Measurements from ENCODE around the gene YKT6.
"Not testable (repeated sequence)": the region's sequence is repeated elsewhere in the genome, so short reads cannot be mapped to it uniquely, and the experiment has no call there.

The YKT6 gene

DNA sequence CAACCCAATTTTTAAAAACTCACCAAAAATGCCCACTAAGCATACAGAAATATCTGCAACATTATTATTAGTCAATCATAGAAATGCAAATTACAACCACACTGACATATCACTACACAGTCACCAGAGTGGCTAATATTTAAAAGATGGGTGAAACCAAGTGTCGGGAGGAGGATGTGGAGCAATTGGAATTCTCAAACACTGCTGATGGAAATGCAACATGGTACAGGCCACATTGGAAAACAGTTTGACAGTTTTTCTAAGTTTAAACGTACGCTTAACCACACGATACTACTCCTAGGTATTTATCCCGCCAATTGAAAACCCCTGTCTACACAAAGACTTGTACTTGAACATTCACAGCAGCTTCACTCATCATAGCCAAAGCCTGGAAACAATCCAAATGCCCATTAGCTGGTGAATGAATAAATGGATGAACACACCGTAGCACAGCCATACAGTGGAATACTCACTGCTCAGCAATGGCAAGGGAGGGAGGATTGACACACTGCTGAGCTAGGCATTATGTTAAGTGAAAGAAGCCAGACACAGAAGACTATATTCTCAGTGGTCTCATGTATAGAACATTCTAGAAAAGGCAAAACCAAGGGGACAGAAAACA is 27.9 kb upstream of the YKT6 start:
- no peak for DNase-seq (ENCODE audit: low spot score)

DNA sequence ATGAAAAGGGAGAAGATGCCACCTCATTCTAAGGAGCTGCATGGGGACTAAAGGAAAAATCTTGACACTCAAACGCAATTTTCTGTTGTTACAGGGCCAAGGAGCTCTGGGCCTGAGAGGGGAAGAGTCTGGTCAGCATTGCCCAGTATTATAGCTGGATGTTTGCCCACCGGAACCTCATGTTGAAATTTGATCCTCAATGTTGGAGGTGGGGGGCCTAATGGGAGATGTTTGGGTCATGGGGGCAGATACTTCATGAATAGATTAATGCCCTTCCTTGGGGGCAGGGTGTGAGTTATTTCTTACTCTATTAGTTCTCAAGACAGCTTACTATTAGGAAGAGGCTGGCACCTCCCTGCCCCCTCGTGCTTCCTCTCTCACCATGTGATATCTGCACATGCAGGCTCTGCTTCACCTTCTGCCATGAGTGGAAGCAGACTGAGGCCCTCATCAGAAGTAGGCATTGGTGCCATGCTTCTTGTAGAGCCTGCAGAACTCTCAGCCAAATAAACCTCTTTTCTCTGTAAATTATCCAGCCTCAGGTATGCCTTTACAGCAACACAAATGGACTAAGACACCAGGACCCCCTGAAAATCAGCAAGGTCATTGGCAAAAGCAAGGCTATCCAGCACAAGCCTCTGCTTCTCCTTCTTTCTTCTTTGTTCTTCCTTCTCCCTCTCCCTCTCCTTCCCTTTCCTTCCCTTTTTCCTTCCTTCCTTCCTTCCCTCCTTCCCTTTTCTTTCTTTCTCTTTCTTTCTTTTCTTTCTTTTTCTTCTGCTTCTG is 26.7 kb upstream of the YKT6 start:
- DNase-seq (ENCODE audit: low spot score), result no peak

DNA sequence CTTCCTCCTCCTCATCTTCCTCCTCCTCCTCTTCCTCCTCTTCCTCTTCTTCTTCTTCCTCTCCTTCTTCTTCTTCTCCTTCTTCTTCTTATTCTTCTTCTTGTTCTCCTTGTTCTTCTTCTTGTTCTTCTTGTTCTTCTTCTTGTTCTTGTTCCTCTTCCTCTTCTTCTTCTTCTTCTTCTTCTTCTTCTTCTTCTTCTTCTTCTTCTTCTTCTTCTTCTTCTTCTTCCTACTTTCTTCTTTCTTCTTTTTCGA is 26.2 kb upstream of the YKT6 start:
- DNase-seq (ENCODE audit: low spot score), result not testable (repeated sequence)

DNA sequence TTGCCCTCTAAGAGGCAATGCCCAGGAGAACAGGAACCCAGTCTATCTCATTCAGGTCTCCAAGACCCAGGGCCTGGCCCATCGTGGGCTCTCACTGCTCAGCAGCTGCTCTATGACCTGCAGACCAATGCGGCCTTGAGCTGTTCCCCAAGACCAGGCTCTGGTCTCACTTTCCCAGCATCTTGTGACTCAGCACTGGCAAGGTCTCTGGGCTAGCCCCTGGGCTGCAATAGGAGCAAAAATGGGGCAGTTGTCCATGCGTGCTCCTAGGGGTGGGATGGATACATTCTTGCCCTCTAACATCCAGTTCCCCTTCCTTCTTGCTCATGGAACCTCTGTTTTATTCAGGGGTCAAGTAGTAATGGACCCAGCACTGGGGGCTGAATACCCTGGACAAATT is 25.0 kb upstream of the YKT6 start:
- no peak for DNase-seq (ENCODE audit: low spot score)

DNA sequence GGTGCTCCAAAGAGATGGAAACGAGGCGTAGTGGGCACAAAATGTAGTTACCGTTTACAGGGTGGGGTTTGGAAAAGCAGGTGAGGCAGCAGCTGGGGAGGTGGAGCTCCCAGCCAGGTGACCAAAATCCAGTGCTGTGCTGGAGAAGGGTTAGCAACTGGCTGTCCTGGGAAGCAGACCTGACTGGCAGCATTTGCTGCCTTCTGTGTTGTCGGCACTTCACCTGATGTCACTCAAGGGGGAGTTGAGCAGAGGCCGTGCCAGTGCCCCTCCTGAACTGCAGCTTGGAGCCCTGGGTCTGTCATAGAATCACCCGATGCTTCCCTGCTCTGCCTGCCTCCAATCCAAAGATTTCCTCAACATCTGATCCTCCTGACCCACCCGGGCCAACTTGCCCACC is 24.3 kb upstream of the YKT6 start:
- DNase-seq (ENCODE audit: low spot score), result no peak

DNA sequence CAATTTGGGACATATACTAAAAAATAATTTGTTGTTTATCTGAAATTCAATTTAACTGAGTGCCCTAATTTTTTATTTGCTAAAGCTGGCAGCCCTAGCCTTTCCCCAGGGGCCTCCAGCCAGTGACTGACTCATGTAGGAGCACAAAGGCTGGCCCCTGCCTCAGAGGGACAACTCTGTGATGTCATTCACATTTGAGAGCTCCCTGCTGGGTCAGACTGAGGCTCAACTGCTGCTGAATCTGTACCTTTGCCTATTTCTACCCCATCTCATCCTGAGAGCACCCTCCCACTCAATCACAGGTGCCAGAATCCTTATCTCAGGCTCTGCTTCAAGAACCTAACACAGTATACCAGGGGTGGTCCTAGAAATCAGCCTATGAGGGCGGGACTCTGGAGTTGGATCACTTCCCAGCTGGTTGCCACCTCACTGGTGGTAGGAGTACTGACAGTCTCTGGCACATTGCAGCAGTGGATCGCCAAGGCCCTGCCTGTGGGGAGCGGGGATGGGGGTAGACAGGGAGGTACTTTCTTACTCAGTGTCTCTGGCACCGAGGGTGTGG is 23.1 kb upstream of the YKT6 start:
- no peak for DNase-seq (ENCODE audit: low spot score)

DNA sequence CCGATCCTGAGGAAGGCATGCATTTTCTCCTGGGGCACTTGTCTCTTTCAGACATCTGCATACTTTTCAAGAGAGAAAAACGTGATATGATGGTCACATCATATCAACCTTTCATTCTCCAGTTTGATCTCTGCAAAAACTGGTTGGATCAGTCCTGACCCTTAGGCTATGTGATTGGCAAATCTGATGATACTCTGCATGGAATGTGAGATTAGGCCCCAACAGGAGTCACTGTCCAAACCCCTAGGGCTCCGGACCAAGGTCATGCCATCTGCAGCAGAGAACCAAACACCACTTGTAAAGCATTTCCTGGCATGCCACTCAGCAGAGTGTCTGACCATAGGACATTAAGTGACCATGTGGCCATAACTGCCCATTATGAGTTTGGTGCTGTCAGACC is 20.1 kb upstream of the YKT6 start:
- no peak for DNase-seq (ENCODE audit: low spot score)

DNA sequence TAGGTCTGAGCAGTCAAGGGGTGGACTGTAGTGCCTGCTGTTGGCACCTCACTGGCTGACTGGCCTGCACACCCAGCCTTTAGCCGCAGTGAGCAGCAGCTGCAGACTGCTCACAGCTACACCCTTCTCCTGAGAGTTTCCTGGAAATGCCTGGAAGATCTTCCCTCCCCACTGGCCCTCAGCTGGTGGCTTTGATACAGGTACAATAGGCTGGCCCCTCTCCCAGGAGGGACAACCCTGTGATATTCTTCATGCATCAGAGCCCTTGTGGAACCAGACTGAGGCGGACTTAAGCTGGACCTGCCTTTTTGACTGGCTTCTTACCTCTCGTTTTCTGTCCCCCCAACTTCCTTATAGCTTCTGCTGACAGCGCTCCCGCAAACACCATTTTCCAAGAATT is 18.0 kb upstream of the YKT6 start:
- DNase-seq (ENCODE audit: low spot score), result no peak

DNA sequence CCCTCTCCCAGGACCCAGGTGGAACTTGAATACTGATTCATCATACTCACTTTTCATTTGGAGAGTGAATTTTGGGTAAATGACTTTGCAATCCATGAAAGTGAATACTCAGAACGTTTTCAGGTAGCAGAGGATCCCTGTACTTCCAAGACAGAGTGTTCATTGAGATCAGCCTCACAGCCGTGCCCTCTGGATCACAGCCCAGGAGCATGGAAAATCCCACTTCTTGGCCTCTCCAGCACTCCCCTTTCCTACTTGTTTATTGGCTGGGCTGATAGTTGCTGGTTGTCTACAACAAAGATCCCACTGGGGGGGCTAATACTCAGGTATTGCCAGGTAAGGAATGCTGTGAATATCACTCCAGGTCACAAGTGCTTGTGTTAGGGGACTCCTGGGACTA is 17.4 kb upstream of the YKT6 start:
- DNase-seq (ENCODE audit: low spot score), result no peak

DNA sequence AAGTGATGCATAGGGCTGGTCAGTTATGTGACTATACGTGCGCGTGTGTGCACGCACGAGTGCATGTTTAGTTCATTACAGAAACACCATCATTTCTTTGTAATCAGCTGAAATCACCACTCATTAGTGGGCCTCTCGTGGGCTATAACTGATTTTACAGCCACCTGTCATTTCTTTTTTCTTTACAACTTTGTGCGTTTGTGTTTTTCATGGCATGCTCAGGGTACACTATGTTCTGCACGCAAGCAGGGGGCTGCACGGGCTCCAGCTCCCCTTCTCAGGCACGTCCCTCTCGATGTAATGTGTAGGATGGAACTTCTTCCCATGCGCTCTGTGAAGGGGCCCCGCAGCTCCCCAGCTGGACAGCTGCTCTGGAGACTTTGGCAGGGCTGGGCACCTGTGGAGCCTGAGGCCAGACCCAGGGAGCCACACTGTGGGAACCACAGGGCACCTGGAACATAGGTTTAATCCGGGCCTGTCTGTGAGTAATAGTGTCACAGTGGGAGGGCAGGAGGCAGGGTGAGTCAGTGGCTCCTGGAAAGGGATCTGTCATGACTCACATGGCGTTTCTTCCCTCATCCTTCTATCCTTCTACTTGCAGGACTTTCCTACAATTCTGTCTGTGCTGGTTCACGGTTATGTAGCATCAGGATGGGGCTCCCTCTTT is 16.4 kb upstream of the YKT6 start:
- peak; percentile 89 for DNase-seq (ENCODE audit: low spot score)

DNA sequence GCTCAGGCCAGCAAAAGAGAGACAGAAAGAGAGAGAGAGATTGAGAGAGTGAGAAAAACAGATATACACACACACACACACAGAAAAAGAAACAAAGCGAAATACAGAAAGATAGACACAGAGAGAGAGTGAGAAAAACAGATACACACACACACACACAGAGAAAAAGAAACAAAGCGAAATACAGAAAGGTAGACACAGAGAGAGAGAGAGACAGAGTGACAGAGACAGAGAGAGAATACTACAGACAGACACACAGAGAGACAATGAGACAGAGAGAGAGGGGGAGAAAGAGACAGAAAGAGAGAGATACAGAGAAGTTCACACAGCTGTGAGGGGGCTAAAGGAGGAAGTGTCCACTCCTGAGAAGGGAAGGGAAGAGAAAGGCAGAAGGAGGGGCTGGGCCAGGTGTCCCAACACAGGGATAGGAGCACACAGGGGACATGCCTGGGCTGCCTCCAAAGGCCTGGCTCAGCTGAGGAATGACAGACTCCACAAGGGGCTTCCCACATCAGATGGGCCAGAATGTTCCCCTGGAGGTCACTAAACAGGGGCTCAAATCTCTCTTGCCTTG is 15.8 kb upstream of the YKT6 start:
- no peak for DNase-seq (ENCODE audit: low spot score)

DNA sequence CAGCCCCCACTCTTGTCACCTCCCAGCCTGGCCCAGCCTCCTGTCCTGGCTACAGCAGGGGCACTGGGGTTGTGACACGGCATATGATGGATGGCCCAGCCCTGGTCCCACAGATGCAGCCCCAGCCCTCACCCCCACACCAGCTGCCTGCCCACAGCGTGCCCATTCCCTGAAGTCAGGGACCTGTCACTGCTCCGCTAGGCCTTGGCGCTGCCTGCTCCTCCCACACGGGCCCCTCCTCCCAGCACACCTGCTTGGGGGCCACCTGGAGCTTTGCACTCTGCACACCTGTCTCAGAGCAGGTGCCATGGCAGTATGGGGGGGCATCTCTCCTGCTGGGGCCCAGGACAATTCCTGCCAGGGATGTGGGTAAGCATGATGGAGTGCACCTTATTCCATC is 15.0 kb upstream of the YKT6 start:
- no peak for DNase-seq (ENCODE audit: low spot score)

DNA sequence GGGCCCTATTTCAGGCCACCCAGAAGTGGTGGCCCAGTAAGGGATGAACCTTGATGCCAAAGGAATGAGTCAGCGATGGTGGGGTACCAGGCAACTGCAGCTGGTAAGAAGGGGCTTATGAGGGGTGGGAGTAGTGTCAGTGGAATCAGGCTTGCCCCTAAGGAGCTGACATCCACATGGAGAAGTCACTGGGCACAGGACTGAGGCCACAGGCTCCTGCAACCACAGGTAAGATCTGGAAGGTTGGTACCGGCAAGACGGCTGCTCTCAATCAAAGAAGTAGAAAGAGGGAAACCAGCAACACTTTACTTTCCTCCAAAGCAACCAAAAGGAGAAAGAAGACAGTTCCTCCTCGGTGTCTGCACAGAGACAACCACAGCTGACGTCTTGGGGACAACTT is 14.0 kb upstream of the YKT6 start:
- DNase-seq (ENCODE audit: low spot score), result no peak

DNA sequence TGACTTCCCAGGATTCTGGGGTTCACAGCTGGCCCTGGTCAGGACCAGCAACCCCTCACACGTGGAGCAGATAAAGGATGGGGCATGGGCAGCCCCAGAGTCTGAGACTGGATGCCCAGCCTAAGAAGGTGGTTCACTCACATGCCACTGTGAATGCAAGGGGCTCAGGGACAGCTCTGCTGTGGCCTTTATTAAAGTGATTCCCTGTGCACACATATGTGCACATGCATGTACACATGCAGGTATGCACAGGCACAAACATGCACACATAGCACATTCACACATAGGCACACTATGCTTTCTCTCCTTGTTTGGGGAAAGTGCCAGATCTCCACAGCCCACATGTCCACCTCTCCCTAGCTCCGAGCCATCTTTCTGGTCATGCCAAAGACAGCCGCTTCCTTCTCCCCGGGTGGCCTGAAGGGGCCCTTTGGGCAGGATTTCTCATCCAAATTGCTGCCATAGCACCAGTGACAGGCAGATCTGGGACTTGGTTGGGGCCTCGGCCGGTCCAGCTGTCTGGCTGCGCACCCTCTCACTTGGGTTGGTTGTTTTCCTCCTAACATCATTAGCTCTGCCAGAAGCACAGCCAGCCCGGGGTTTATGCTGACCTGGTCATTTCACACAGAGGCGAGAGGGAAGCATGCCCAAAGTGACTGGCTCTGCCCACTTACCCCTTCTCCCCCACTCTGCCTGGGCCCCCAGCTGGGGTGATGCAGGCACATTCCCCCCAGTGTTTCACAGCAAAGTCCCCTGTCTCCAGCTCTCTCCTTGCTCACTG is 13.0 kb upstream of the YKT6 start:
- DNase-seq (ENCODE audit: low spot score), result no peak

DNA sequence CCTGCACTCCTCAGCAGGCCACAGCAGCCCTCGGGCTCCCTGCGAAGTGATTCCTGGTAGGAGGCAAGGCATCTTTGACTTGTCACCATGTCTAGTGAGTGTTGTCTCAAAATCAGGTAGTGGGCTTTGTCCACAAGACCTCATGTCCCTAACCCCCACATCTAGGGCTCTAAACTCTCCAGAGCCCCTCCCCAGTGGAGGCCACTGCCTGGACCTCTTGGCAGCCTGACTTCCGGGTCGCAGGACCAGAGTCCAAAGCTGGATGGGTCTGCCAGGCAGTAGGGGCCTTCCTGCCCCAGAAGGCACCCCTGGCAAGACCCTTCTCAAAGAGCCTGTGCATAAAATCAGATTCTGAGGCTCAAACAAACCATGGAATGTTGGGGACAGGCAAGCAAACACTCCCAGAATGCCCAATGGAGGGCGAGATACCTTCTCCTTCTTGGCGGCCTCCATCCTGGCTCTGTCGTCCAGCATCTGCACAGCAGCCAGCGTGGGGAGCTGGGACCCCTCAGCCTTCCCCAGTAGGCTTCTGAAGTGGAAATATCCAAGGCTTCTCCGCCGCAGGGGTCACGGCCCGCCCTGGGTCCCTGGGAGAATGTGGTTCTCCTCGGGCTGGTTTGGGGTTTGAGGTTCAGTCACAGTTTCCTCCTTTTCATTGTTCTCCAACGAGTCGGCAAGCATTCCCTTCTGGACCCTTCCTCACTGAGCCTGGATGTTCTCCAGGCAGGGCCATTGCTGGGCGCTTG is 12.1 kb upstream of the YKT6 start:
- DNase-seq (ENCODE audit: low spot score), result no peak

DNA sequence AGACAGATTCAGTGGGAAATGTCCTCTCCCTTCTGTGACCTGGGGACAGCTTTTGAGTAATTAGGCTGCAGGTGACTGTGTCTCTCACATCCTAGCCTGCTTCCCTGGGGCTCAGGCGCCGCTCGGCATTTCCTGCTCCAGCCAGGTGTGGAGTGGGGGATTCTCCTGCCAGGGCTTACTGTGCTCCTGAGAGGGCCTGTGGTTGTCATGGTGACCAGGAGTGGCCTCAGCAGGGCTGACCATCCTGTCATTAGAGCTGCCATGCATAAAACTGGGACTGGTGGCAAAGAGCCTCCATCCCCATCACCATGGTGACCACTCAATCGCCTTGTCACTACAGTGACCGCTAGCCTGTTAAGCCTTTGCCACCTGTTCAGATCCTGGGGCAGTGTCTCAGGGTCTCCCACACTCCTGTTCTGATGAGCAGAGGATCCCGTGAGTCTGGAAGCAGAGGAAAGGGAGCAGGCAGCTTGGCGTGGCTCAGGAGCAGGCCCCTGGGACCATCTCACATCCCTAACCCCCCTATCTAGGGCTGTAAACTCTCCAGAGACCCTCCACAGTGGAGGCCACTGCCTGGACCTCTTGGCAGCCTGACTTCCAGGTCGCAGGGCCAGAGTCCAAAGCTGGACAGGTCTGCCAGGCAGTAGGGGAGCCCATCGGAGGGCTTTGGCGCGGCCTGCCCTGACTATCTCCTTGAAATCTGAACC is 11.3 kb upstream of the YKT6 start, which contains the start of gene GCK:
Gene GCK (minus strand): TSS at position 154 of the 707 bp plus-strand sequence. CDS start 486 bp downstream, outside the sequence.
- no peak for DNase-seq (ENCODE audit: low spot score)

DNA sequence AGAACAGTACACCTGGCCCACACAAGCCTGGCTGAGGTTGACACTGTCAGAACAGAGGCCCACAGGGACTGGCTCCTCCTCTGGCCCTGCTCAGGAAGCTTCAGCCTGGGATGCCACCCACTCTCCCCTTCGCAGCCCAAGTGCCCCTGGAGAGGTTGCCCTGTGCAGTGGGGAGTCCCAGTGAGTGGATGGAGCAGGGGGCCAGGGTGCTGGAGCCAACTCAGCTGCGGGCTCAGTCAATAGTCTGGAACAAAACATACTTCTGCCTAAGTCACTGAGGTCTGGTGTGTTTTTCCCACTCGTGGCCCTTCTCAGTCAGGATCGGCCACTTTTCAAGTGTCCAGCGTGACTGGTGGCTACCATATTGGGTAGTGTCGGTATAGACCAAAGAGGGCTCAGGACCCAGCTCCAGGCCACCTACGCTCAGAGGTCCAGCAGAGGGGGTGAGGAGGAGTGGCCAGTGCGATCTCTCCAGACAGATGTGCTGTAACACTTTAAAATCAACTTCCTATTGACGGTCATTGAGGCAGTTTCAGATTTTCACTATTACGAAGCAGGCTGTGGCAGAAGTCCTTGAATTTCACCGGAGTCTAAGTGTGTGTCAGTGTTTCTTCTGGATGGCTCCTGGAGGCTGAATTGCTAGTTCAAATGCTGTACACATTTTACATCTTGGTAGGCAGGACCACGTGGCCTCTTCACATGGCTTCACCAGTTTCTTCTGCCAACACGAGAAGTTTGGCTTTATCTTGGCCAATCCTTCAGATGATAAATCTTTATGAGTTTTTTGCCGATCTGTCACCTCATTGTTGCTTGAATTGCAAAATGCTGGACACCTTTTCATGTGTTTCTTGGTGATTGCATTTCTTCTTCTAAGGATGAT is 10.5 kb upstream of the YKT6 start:
- no peak for DNase-seq (ENCODE audit: low spot score)

DNA sequence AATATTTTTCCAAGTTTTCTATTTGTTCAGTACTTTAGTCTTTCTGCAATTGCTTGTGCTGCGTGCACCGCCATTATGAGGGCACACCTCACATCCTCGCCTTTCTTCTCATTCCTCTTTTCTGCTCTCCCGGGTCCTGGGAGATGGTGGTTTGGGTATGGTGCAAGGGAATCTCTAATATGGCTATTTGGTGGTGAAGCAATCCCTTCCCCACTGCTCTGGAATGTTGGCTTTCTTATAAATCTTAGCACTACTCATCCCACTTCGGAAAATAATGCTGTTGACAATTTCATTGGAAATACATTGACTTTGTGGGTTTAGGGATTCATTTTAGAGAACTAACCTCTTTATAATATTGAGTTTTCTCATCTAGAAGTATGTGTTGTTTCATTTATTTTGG is 9.6 kb upstream of the YKT6 start:
- DNase-seq (ENCODE audit: low spot score), result no peak

DNA sequence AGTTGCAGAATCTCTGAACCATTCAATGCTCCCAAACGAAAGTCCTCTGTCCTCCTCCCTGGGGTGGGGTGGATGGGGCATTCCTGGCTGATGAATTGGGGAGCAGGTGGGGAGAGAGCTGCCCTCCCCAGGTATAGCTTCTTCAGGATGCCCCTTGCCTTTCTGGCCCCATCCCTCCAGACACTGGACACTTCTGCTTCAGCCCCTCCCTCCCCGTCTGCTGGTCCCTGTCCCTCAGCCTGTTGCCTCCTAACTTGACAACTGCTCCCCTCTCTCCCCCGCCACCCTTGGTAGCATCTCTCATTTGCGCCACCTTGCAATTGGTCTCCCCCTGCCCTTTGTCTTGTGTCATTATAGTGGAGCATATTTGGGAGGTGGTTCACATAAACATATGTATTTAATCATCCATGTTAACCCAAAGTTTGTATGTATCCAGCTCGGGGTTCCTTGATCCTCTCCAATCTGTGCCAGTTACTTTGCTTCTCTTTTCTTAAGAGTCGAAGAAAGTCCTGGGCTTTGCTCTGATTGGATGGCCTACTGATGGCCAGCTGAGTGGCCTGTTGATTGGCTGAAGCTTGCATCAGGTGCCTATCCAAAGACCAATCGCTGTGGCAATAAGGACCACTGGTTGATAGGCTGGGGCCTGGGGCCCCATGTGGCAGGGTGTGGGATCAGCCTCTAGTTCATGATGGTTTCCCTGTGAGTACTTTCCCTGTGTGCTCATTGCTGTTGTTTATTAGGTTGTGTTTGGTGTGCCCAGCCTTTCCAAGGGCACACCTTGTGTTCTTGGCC is 7.6 kb upstream of the YKT6 start:
- no peak for DNase-seq (ENCODE audit: low spot score)

Measured in SW480 (cell line).